B cell (primary cell): ENCODE data around the gene MELK. TPM values are rescaled to one million over a fixed set of nuclear protein-coding genes. Genes with fewer than 3 reads are reported as not detected.

Source experiments
- ATAC-seq: fragments of 200-7000 bp; cut with Tn5 transposase; one replicate; pipeline ENCODE4 v1.10.0; 2021; ENCODE audit warnings: low read depth, mild to moderate bottlenecking, moderate number of reproducible peaks, moderate library complexity
- CTCF ChIA-PET: fragments of 350-600 bp; sonication (Branson Sonifier 250); formaldehyde crosslinking; loops from one replicate; lab custom pipeline; 2021; ENCODE audit warnings: antibody characterized with exemption, inconsistent platforms; lab: Charles Lee
- POLR2A ChIA-PET: fragments of 350-600 bp; sonication (Branson Sonifier 250); formaldehyde crosslinking; loops from one replicate; lab custom pipeline; 2021; ENCODE audit warnings: antibody characterized with exemption; lab: Charles Lee
- DNase-seq: peaks from one replicate; pipeline ENCODE4 v3.0.0; 2013
- H2AFZ ChIP-seq: 2 replicates; pipeline ENCODE4 v1.6.1; 2012; ENCODE audit warnings: mild to moderate bottlenecking, low read depth, low read length; ENCODE audit not compliant: insufficient read depth, poor library complexity, severe bottlenecking
- H3K27ac ChIP-seq, 2 donors: 1 replicate in 1 of 2; 2 replicates in 1 of 2; pipeline ENCODE4 v1.5.1; 2012 to 2013; ENCODE audit warnings: low read length in 2 of 2, mild to moderate bottlenecking in 2 of 2, moderate library complexity in 1 of 2
- H3K27me3 ChIP-seq, 4 experiments: fragments of 200-600 bp in 1 of 4; sonication (generic) in 1 of 4; replicated peaks in 1 of 4; 1 replicate in 2 of 4; 2 replicates in 2 of 4; pipeline versions ENCODE4 v1.6.1 to v1.7.0; 2013 to 2016; ENCODE audit warnings: low read length in 3 of 4, mild to moderate bottlenecking in 2 of 4, mixed read lengths in 1 of 4, moderate library complexity in 1 of 4; ENCODE audit not compliant: insufficient read depth in 4 of 4, control insufficient read depth in 3 of 4; ENCODE audit errors: control extremely low read depth in 1 of 4
- H3K36me3 ChIP-seq, 2 experiments: replicated peaks in 1 of 2; 1 replicate in 1 of 2; 2 replicates in 1 of 2; pipeline versions ENCODE4 v1.6.1 to v1.7.1; 2013; ENCODE audit warnings: low read length in 1 of 2; ENCODE audit not compliant: insufficient read depth in 2 of 2, control insufficient read depth in 1 of 2; ENCODE audit errors: control extremely low read depth in 1 of 2, extremely low read depth in 1 of 2
- H3K4me1 ChIP-seq, 2 donors: fragments of 200-600 bp in 1 of 2; sonication (generic) in 1 of 2; 1 replicate in 1 of 2; 2 replicates in 1 of 2; pipeline versions ENCODE4 v1.5.1 to v1.6.1; 2013 to 2017; ENCODE audit warnings: low read length in 2 of 2; ENCODE audit not compliant: control insufficient read depth in 2 of 2, insufficient read depth in 2 of 2
- H3K4me2 ChIP-seq: replicated peaks from 2 replicates; pipeline ENCODE3; 2012; ENCODE audit warnings: mild to moderate bottlenecking, low read depth, low read length; ENCODE audit not compliant: poor library complexity, severe bottlenecking
- H3K4me3 ChIP-seq, 5 experiments: fragments of 200-600 bp in 1 of 5; sonication (generic) in 1 of 5; 1 replicate in 3 of 5; 2 replicates in 2 of 5; pipeline versions ENCODE4 v1.5.1 to v1.7.0; 2011 to 2016; ENCODE audit warnings: low read length in 4 of 5, mild to moderate bottlenecking in 4 of 5, low read depth in 2 of 5, control low read depth in 1 of 5, moderate library complexity in 1 of 5; ENCODE audit not compliant: insufficient read depth in 1 of 5; ENCODE audit errors: control extremely low read depth in 1 of 5, extremely low read depth in 1 of 5
- H3K79me2 ChIP-seq: fragments of 200-600 bp; sonication (generic); one replicate; pipeline ENCODE4 v1.6.0; 2016; ENCODE audit warnings: low read length; ENCODE audit not compliant: control insufficient read depth, insufficient read depth
- H3K9ac ChIP-seq: fragments of 200-600 bp; sonication (generic); 2 replicates; pipeline ENCODE4 v1.6.1; 2017; ENCODE audit warnings: mild to moderate bottlenecking, low read length, moderate library complexity
- H3K9me3 ChIP-seq, 3 donors: one replicate each; pipeline versions ENCODE4 v1.6.1 to v1.7.1; 2013; ENCODE audit warnings: low read length in 2 of 3; ENCODE audit not compliant: control insufficient read depth in 2 of 3, insufficient read depth in 1 of 3; ENCODE audit errors: control extremely low read depth in 1 of 3
- H4K20me1 ChIP-seq: 2 replicates; pipeline ENCODE4 v1.6.0; 2012; ENCODE audit warnings: mild to moderate bottlenecking, low read length; ENCODE audit not compliant: insufficient read depth, control insufficient read depth, poor library complexity, severe bottlenecking
- H3K27ac Mint-ChIP-seq: one replicate; pipeline ENCODE4 v1.8.0; 2021; ENCODE audit warnings: mixed read lengths
- H3K27me3 Mint-ChIP-seq: one replicate; pipeline ENCODE4 v1.8.0; 2021; ENCODE audit warnings: mixed read lengths
- H3K4me1 Mint-ChIP-seq: one replicate; pipeline ENCODE4 v1.8.0; 2021; ENCODE audit warnings: mixed read lengths
- H3K4me3 Mint-ChIP-seq: one replicate; pipeline ENCODE4 v1.8.0; 2021; ENCODE audit warnings: mixed read lengths
- H3K9me3 Mint-ChIP-seq: one replicate; pipeline ENCODE4 v1.8.0; 2022; ENCODE audit warnings: mixed read lengths; ENCODE audit not compliant: insufficient read depth
- CTCF ChIP-seq: fragments of 200-600 bp; IDR thresholded peaks from one replicate; pipeline ENCODE4 v1.8.0; 2022; ENCODE audit warnings: antibody characterized with exemption, mild to moderate bottlenecking
- EZH2 ChIP-seq: IDR thresholded peaks from 2 replicates; pipeline ENCODE4 v1.6.1; 2012; ENCODE audit warnings: borderline replicate concordance, low read depth, mild to moderate bottlenecking, moderate library complexity, low read length; ENCODE audit not compliant: insufficient read depth, poor library complexity, severe bottlenecking
- WGBS: methylation state at CpG from one replicate; pipeline ENCODE4 v1.1.5; 2013; ENCODE audit warnings: missing lambda C conversion rate; ENCODE audit not compliant: insufficient coverage; 5-methylcytosine and 5-hydroxymethylcytosine counted together
- intact Hi-C: fragments of 100-400 bp; cut with micrococcal nuclease; formaldehyde crosslinking; loops from one replicate; pipeline ENCODE4 v1.10.0; 2022
- polyA plus RNA-seq: library from polyadenylated mRNA; depleted of rRNA; stranded (reverse); fragments of >200 nt; gene quantifications from 2 replicates; pipeline ENCODE4 v1.2.3, GENCODE V29; 2012
- total RNA-seq, 2 donors: library from RNA; stranded (reverse); fragments of 120-200 nt in 1 of 2; gene quantifications; 1 replicate in 1 of 2; 2 replicates in 1 of 2; pipeline versions ENCODE4 v1.2.3 to v1.2.4, GENCODE V29; 2013 to 2022

The MELK gene
- total and polyA plus RNA-seq, 2 donors (not counting 1 experiment from before 2014, with no cell fraction given) = 0.17 to 0.18 TPM

- Histone ChIP-seq H4K20me1 (no peaks in the 10 kb centered on the region), H3K27ac (no peak overlapping the region), H2AFZ (peak overlapping the region; percentile 9), H3K4me2 (no peak overlapping the region), H3K9ac (no peak overlapping the region), H3K4me1 (peaks cover 8 to 16% of the 10 kb centered on the region in 2 donors), H3K79me2 (peaks cover 12% of the 10 kb centered on the region), H3K27me3 (peaks cover 0 to 2% (median 0%) of the 10 kb centered on the region in 4 experiments), H3K4me3 (no peak overlapping the region), H3K9me3 (no peaks in the 10 kb centered on the region), H3K36me3 (no peaks in the 10 kb centered on the region)
- H3K4me3 Mint-ChIP-seq = no peak overlapping the region
- no peak overlapping the region for H3K27ac Mint-ChIP-seq
- peaks cover 13% of the 10 kb centered on the region for H3K4me1 Mint-ChIP-seq
- no CpG with 5 or more reads among the region's 2 CpGs for WGBS
- intact Hi-C loops = loop anchor here (10.0 kb wide), 1 partner anchor 1019 kb away; the partner anchor contains the start of gene TOMM5
- H3K9me3 Mint-ChIP-seq = no peaks in the 10 kb centered on the region
- H3K27me3 Mint-ChIP-seq = no peaks in the 10 kb centered on the region
- ChIA-PET POLR2A (no interaction called here), CTCF (no interaction called here)
- no peak for DNase-seq
- no peak for ATAC-seq
- no peak for TF ChIP-seq CTCF
- TF ChIP-seq EZH2 = no peak
These were observed 2.8 kb downstream of the MELK start for GRCh38 chr9:36575411-36575882.

- no peak overlapping the region for H3K4me3 Mint-ChIP-seq
- peaks cover 13% of the 10 kb centered on the region for H3K4me1 Mint-ChIP-seq
- WGBS = 100% methylated on average over 3 of the region's 3 CpGs
- ATAC-seq (no peak), DNase-seq (no peak)
- POLR2A ChIA-PET = no interaction called here
- H3K27me3 Mint-ChIP-seq = no peaks in the 10 kb centered on the region
- H3K4me1 ChIP-seq = peaks cover 8 to 16% of the 10 kb centered on the region in 2 donors
- H2AFZ ChIP-seq = no peak overlapping the region
- no peaks in the 10 kb centered on the region for H4K20me1 ChIP-seq
- no peaks in the 10 kb centered on the region for H3K36me3 ChIP-seq
- H3K9me3 ChIP-seq = no peaks in the 10 kb centered on the region
- intact Hi-C loops = loop anchor here (10.0 kb wide), 1 partner anchor 1018 kb away; the partner anchor contains the start of gene TOMM5
- no peaks in the 10 kb centered on the region for H3K9me3 Mint-ChIP-seq
- CTCF ChIA-PET = no interaction called here
- no peak overlapping the region for H3K27ac Mint-ChIP-seq
- H3K27ac ChIP-seq = no peak overlapping the region
- H3K9ac ChIP-seq = no peak overlapping the region
- peaks cover 0 to 2% (median 0%) of the 10 kb centered on the region in 4 experiments for H3K27me3 ChIP-seq
- no peak overlapping the region for H3K4me3 ChIP-seq
- H3K4me2 ChIP-seq = no peak overlapping the region
- H3K79me2 ChIP-seq = peaks cover 12% of the 10 kb centered on the region
- no peak for TF ChIP-seq EZH2
These were observed 4.2 kb downstream of the MELK start for GRCh38 chr9:36576866-36577265.
